Body of pancreas (tissue), 4 donors: Measurements from ENCODE around the gene WDR27. TPM values are rescaled to one million over a fixed set of nuclear protein-coding genes. Genes with fewer than 3 reads are reported as not detected.

ENCODE experiments used
- ATAC-seq: fragments of 150-250 bp; one replicate; pipeline ENCODE4 v1.9.1; 2016
- DNase-seq, 4 donors: peaks; one replicate each; pipeline ENCODE4 v3.0.0-alpha.2; 2019
- H3K27ac ChIP-seq, 4 donors: fragments of 200-600 bp; sonication (generic); 1 replicate in 3 of 4; 2 replicates in 1 of 4; pipeline versions ENCODE4 v1.5.1 to v1.6.1; 2016 to 2019; ENCODE audit warnings: mild to moderate bottlenecking in 1 of 4, mixed read lengths in 1 of 4, moderate library complexity in 1 of 4
- H3K27me3 ChIP-seq, 2 donors: fragments of 200-600 bp; sonication (generic); one replicate each; pipeline ENCODE4 v1.6.0; 2016; ENCODE audit warnings: mild to moderate bottlenecking in 1 of 2
- H3K36me3 ChIP-seq, 2 donors: fragments of 200-600 bp; sonication (generic); replicated peaks in 1 of 2; 2 replicates each; pipeline ENCODE4 v1.5.1; 2016; ENCODE audit warnings: low read depth in 2 of 2; ENCODE audit not compliant: insufficient read depth in 1 of 2
- H3K4me1 ChIP-seq: fragments of 200-600 bp; sonication (generic); one replicate; pipeline ENCODE4 v1.6.0; 2016
- H3K4me3 ChIP-seq, 2 donors: fragments of 200-600 bp; sonication (generic); 1 replicate in 1 of 2; 2 replicates in 1 of 2; pipeline ENCODE4 v1.5.1; 2016 to 2019
- H3K9me3 ChIP-seq, 3 donors: fragments of 200-600 bp; sonication (generic); 1 replicate in 2 of 3; 2 replicates in 1 of 3; pipeline ENCODE4 v1.5.1; 2016
- POLR2A ChIP-seq, 3 donors: fragments of 450-650 bp; IDR thresholded peaks; one replicate each; pipeline ENCODE4 v1.6.1; 2016; ENCODE audit warnings: antibody characterized with exemption in 3 of 3, mild to moderate bottlenecking in 2 of 3
- WGBS, 2 donors: methylation state at CpG; one replicate each; pipeline ENCODE4 v1.1.5; 2017; 5-methylcytosine and 5-hydroxymethylcytosine counted together
- intact Hi-C: fragments of 100-400 bp; cut with DNase I; formaldehyde crosslinking; loops from one replicate; pipeline ENCODE4 v1.15.1; 2023
- total RNA-seq, 2 donors: library from RNA; depleted of rRNA; stranded (reverse); fragments of >200 nt; gene quantifications; one replicate each; pipeline ENCODE4 v1.1.0, GENCODE V29; 2016
- TF ChIP-seq, protein P1 (sequence below), 7 experiments: fragments of 450-650 bp in 4 of 7; fragments of 200-600 bp in 3 of 7; sonication (generic) in 3 of 7; IDR thresholded peaks; one replicate each; pipeline ENCODE4 v1.5.1; 2016 to 2019; ENCODE audit warnings: antibody characterized with exemption in 7 of 7

The WDR27 gene
- total RNA-seq, 2 donors from 2014 or later, result 38.2 to 38.7 TPM

DNA sequence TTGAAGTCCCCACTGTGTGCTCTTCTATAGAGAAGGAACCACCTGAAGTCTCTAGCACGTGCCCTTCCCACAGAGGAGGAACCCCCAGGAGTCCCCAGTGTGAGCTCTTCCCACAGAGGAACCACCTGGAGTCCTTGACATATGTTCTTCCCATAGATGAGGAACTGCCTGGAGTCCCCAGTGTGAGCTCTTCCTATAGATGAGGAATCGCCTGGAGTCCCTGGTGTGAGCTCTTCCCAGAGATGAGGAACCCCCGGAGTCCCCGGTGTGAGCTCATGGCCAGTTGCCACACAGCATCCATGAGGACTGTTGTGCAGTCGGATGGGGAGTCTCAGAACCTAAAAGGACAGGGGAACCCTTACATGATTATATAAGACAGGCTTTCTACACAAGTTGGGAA, 290.1 kb downstream of the WDR27 start:
- intact Hi-C loops, result no loop called here
- 62 to 68% methylated on average over 5 of the region's 5 CpGs for WGBS, 2 donors
- TF ChIP-seq POLR2A (IDR thresholded peaks at IDR 0.05), result no peak

DNA sequence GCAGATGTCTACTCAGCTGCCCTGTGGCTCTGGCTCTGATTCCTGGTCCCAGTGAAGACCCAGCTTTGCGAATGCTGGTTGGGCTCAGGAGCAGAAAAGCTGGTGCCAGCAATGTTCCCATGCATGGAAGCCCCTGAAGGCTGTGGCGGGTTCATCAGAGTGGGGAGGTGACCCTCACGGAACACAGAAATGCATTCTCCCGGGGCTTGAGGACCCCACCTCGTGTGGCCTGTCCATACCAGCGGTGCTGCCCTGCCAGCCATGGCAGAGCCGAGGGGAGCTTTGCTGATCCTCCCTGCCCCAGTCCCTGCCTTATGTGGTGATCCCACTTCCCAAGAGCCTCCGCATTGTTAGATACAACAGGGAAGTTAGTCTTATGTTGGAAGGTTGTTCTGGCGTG, 290.5 kb downstream of the WDR27 start:
- peaks cover 0 to 13% (median 0%) of the 10 kb centered on the region in 3 donors for H3K9me3 ChIP-seq
- 80 to 100% methylated on average over 2 to 9 of the region's 9 CpGs for WGBS, 2 donors
- ATAC-seq, result no peak
- H3K36me3 ChIP-seq, result no peaks in the 10 kb centered on the region
- H3K27me3 ChIP-seq, result no peaks in the 10 kb centered on the region
- no peak for DNase-seq
- no peak overlapping the region for H3K27ac ChIP-seq
- intact Hi-C loops, result no loop called here
- TF ChIP-seq, protein P1, sequence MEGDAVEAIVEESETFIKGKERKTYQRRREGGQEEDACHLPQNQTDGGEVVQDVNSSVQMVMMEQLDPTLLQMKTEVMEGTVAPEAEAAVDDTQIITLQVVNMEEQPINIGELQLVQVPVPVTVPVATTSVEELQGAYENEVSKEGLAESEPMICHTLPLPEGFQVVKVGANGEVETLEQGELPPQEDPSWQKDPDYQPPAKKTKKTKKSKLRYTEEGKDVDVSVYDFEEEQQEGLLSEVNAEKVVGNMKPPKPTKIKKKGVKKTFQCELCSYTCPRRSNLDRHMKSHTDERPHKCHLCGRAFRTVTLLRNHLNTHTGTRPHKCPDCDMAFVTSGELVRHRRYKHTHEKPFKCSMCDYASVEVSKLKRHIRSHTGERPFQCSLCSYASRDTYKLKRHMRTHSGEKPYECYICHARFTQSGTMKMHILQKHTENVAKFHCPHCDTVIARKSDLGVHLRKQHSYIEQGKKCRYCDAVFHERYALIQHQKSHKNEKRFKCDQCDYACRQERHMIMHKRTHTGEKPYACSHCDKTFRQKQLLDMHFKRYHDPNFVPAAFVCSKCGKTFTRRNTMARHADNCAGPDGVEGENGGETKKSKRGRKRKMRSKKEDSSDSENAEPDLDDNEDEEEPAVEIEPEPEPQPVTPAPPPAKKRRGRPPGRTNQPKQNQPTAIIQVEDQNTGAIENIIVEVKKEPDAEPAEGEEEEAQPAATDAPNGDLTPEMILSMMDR (IDR thresholded peaks at IDR 0.05), result no peak
- no peaks in the 10 kb centered on the region for H3K4me1 ChIP-seq
- no peak overlapping the region for H3K4me3 ChIP-seq

More for the DNA sequence above, 290.1 kb downstream of the WDR27 start:
- Histone ChIP-seq H3K4me1 (no peaks in the 10 kb centered on the region), H3K27ac (no peak overlapping the region), H3K27me3 (no peaks in the 10 kb centered on the region), H3K4me3 (no peak overlapping the region), H3K9me3 (peaks cover 0 to 13% (median 0%) of the 10 kb centered on the region in 3 donors), H3K36me3 (no peaks in the 10 kb centered on the region)
- no peak for DNase-seq
- ATAC-seq, result no peak

DNA sequence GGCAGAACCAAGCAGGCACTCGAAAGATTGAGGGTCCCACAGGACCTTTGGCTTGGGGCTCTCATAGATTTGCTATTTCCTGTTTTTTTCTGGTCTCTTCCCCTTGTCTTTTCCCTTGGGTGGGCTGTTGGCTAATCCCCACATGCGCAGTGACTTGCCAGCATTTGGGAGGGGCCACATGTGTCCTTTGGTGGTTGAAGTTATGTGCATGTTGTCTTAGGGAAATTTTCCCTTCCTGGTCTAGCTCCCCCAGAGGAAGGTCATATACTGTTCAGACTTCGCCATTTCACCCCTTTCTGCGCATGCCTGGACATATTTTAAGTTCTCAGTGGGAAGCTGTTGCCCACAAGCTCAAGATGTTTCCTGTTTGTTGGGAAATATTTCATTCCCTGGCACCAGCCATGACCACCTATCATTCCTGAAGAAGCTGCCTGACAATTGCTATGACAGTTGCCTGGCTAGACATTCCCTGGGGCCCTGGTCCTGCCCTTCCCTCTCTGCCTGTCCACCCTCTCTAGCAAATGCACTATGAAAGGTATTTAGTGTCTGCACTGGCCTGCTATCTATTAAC, 292.0 kb downstream of the WDR27 start:
- Histone ChIP-seq H3K4me1 (no peaks in the 10 kb centered on the region), H3K9me3 (peaks cover 0 to 7% (median 0%) of the 10 kb centered on the region in 3 donors), H3K4me3 (no peak overlapping the region), H3K27me3 (no peaks in the 10 kb centered on the region), H3K27ac (no peak overlapping the region), H3K36me3 (no peaks in the 10 kb centered on the region)
- intact Hi-C loops, result no loop called here
- 67 to 76% methylated on average over 4 of the region's 4 CpGs for WGBS, 2 donors
- ATAC-seq (no peak), DNase-seq (no peak)
- TF ChIP-seq, protein P1 (IDR thresholded peaks at IDR 0.05), result no peak
- no peak for TF ChIP-seq POLR2A (IDR thresholded peaks at IDR 0.05)

DNA sequence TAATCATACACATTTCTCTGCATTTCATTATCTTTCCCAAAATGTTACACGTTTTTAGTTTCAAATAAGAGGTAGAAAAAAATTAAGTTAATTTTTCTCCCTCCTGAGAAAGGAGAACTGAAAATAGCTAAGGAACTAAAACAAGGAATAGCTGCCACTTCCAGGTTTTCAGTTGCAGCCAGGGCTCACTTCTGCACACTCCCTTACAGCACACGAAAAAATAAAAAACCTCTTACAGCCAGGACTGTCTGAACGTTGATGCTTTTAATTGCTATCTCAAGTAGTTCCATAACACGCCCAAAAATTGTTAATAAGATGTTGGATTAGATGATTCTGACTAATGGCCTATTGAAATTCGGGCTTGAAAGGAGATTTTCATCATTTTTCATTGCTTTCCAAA, 294.5 kb downstream of the WDR27 start:
- H3K36me3 ChIP-seq, result no peaks in the 10 kb centered on the region
- H3K27me3 ChIP-seq, result no peaks in the 10 kb centered on the region
- no peaks in the 10 kb centered on the region for H3K4me1 ChIP-seq
- no peak for TF ChIP-seq POLR2A (IDR thresholded peaks at IDR 0.05)
- TF ChIP-seq, protein P1 (IDR thresholded peaks at IDR 0.05), result no peak
- ATAC-seq (no peak), DNase-seq (no peak)
- H3K27ac ChIP-seq, result no peak overlapping the region
- intact Hi-C loops, result no loop called here
- whole genome bisulfite sequencing, 2 donors, result 43% methylated on average over 5 of the region's 5 CpGs
- H3K9me3 ChIP-seq, result no peaks in the 10 kb centered on the region
- no peak overlapping the region for H3K4me3 ChIP-seq

Other genes starting within 250 kb of the WDR27 start
- 10 to 100 TPM; 12.2 to 21.3 TPM for gene C6orf120, start 97 bp upstream of the WDR27 start, total RNA-seq
- gene PHF10, start 22.5 kb upstream of the WDR27 start, total RNA-seq, result 10 to 100 TPM; 27.8 to 33.0 TPM
- gene DYNLT2, start 49.5 kb upstream of the WDR27 start, total RNA-seq, result 1 to 10 TPM; 1.3 to 3.6 TPM
- 10 to 100 TPM in 1 of 2 donors, 1 to 10 TPM in 1; 8.6 to 12.2 TPM for gene ERMARD, start 49.6 kb upstream of the WDR27 start, total RNA-seq